Smooth muscle cell of the pulmonary artery (primary cell): ENCODE measurements around the gene L3MBTL4. TPM values are rescaled to one million over a fixed set of nuclear protein-coding genes. Genes with fewer than 3 reads are reported as not detected.

Experiments
- total RNA-seq: library from RNA; depleted of rRNA; stranded (reverse); fragments of >200 nt; gene quantifications from 2 replicates; pipeline ENCODE4 v1.2.3, GENCODE V29; 2014

The L3MBTL4 gene
- total RNA-seq: 0.13 TPM in 1 of 2 replicates, not detected in the other

GRCh38 chr18:6414723-6415417, at the start of gene L3MBTL4:
Gene L3MBTL4, minus strand, starts transcription at chr18:6414911. Its CDS starts 103,286 bp downstream, at chr18:6311625.

